Hepatocyte (in vitro differentiated cells): ENCODE data around the gene IKBKG.
"Not testable (repeated sequence)": the region's sequence is repeated elsewhere in the genome, so short reads cannot be mapped to it uniquely, and the experiment has no call there.

Experiments used
- EZH2phosphoT487 ChIP-seq: fragments of 200-600 bp; sonication (generic); IDR thresholded peaks from one replicate; pipeline ENCODE4 v1.6.1; 2018; ENCODE audit warnings: antibody characterized with exemption, mild to moderate bottlenecking, low read depth, moderate library complexity; ENCODE audit not compliant: unreplicated experiment, severe bottlenecking
- TF ChIP-seq, protein P1 (sequence below): fragments of 200-600 bp; sonication (generic); IDR thresholded peaks from 2 replicates; pipeline ENCODE4 v1.5.1; 2016; ENCODE audit warnings: antibody characterized with exemption, mild to moderate bottlenecking; ENCODE audit not compliant: poor library complexity

DNA sequence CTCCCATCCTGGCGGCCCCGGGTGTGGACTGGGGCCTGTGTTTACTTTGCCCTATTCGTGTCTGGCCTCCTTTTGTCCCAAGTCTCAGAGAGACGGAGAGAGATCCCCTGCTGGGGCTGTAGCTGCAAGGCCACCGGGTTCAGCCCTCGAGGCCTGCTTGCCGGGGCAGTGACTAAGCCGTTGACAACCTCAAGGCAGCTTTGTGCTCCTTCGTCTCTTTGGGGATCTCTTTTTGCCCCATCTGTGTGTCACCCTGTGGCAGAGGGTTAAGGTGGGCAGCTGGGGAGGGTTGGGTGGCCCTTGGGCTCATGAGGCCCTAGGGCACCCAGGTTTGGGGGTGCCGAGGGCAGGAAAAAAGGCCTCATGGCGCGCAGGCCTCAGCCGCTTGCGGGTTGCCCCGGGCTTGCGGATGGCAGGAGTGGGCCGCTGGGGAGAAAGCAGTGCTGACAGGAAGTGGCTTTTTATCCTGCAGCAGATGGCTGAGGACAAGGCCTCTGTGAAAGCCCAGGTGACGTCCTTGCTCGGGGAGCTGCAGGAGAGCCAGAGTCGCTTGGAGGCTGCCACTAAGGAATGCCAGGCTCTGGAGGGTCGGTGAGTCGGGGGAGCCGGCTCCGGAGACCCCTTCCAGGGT lies 10.8 kb downstream of the IKBKG start:
- TF ChIP-seq, protein P1, sequence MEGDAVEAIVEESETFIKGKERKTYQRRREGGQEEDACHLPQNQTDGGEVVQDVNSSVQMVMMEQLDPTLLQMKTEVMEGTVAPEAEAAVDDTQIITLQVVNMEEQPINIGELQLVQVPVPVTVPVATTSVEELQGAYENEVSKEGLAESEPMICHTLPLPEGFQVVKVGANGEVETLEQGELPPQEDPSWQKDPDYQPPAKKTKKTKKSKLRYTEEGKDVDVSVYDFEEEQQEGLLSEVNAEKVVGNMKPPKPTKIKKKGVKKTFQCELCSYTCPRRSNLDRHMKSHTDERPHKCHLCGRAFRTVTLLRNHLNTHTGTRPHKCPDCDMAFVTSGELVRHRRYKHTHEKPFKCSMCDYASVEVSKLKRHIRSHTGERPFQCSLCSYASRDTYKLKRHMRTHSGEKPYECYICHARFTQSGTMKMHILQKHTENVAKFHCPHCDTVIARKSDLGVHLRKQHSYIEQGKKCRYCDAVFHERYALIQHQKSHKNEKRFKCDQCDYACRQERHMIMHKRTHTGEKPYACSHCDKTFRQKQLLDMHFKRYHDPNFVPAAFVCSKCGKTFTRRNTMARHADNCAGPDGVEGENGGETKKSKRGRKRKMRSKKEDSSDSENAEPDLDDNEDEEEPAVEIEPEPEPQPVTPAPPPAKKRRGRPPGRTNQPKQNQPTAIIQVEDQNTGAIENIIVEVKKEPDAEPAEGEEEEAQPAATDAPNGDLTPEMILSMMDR: not testable (repeated sequence)
- TF ChIP-seq EZH2phosphoT487: not testable (repeated sequence)
